Measurements from ENCODE around the gene CLIP3.
A peak's percentile ranks its signal among the peaks of the same experiment; 100 is the strongest.

Gene CLIP3

DNA sequence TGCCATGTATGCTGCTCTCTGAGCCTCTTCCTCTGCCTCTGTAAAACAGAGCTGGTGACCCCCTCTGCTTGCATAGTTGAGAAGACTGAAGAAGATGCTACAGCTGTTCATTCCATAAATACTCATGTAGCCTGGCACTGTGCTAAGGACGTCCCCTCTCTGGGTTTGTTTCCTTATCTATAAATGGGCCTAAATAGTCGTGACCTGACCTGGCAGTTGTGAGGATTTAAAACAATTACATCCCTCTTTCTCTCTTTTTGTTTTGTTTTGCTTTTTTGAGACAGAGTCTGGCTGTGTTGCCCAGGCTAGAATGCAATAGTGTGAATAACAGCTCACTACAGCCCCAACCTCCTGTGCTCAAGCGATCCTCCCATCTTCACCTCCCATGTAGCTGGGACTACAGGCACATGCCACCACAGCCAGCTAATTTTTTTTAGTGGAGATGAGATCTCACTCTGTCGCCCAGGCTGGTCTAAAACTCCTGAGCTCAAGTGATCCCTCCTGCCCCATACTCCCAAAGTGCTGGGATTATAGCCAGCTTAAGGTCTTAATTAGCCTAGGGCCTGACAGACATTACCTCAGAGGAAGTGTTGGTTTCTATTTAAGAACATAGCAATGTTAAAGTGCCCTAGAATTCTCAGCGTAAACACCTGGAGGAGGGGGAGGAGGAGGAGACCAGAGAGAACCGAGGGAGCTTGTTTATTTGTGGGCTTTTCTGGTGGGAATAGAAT is 26.7 kb upstream of the CLIP3 start:
- Histone ChIP-seq H3K4me2 (ENCODE audit: low read length) (no peak overlapping the region), H3K27me3 (ENCODE audit: low read depth, low read length) (no peaks in the 10 kb centered on the region), H3K79me2 (ENCODE audit: low read length) (peaks cover 30% of the 10 kb centered on the region), H3K4me3 (ENCODE audit: low read length) (no peak overlapping the region), H3K9me3 (ENCODE audit: insufficient read depth, low read length) (no peaks in the 10 kb centered on the region), H3K4me1 (ENCODE audit: low read length) (peaks cover 5% of the 10 kb centered on the region), H3K36me3 (replicated peaks; ENCODE audit: low read depth, low read length) (peaks cover 17% of the 10 kb centered on the region), H4K20me1 (ENCODE audit: insufficient read depth, low read length) (no peaks in the 10 kb centered on the region), H3K9ac (ENCODE audit: low read length) (no peak overlapping the region), H3K27ac (ENCODE audit: low read length) (no peak overlapping the region), H2AFZ (ENCODE audit: low read depth, low read length) (no peak overlapping the region)
- TF ChIP-seq CTCF (IDR thresholded peaks at IDR 0.05; ENCODE audit: low read depth, low read length) (no peak), EZH2phosphoT487 (IDR thresholded peaks at IDR 0.05; ENCODE audit: low read depth) (no peak)

DNA sequence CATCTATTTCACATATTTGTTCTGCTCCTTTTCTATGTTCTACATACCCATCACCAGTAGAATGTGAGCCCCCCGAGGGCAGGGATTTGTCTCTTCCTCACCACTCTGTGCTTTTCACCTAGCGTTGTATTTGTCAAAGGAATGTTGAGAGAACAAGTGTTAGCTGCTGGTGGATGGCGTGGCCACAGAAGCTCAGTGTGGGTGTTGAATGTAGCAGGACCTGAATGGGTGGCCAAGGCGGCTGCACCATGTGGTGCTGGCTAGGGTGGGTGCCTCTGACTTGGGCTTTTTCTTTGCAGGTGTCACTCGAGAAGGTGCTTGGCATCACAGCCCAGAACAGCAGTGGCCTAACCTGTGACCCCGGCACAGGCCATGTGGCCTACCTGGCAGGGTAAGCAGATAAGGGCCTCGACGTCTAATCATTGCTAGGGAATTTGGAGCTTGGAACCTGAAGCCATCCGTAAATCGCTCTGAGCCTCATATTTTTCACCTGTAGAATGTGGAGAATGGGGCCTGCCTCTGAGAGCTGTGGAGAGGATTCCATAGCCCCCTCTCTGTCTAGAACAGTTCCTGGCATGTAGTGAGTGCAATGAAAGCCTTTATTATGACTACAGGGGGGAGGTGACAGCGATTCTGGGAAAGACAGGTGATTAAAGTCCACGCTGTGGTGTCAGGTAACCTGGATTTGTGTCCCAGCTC is 26.0 kb upstream of the CLIP3 start:
- Histone ChIP-seq H3K27me3 (ENCODE audit: low read depth, low read length) (no peaks in the 10 kb centered on the region), H3K4me2 (ENCODE audit: low read length) (no peak overlapping the region), H3K4me1 (ENCODE audit: low read length) (peaks cover 5% of the 10 kb centered on the region), H4K20me1 (ENCODE audit: insufficient read depth, low read length) (no peaks in the 10 kb centered on the region), H2AFZ (ENCODE audit: low read depth, low read length) (no peak overlapping the region), H3K27ac (ENCODE audit: low read length) (no peak overlapping the region), H3K9me3 (ENCODE audit: insufficient read depth, low read length) (no peaks in the 10 kb centered on the region), H3K4me3 (ENCODE audit: low read length) (no peak overlapping the region), H3K79me2 (ENCODE audit: low read length) (peaks cover 30% of the 10 kb centered on the region), H3K9ac (ENCODE audit: low read length) (no peak overlapping the region), H3K36me3 (replicated peaks; ENCODE audit: low read depth, low read length) (peaks cover 13% of the 10 kb centered on the region)
- TF ChIP-seq CTCF (IDR thresholded peaks at IDR 0.05; ENCODE audit: low read depth, low read length) (no peak), EZH2phosphoT487 (IDR thresholded peaks at IDR 0.05; ENCODE audit: low read depth) (no peak)

DNA sequence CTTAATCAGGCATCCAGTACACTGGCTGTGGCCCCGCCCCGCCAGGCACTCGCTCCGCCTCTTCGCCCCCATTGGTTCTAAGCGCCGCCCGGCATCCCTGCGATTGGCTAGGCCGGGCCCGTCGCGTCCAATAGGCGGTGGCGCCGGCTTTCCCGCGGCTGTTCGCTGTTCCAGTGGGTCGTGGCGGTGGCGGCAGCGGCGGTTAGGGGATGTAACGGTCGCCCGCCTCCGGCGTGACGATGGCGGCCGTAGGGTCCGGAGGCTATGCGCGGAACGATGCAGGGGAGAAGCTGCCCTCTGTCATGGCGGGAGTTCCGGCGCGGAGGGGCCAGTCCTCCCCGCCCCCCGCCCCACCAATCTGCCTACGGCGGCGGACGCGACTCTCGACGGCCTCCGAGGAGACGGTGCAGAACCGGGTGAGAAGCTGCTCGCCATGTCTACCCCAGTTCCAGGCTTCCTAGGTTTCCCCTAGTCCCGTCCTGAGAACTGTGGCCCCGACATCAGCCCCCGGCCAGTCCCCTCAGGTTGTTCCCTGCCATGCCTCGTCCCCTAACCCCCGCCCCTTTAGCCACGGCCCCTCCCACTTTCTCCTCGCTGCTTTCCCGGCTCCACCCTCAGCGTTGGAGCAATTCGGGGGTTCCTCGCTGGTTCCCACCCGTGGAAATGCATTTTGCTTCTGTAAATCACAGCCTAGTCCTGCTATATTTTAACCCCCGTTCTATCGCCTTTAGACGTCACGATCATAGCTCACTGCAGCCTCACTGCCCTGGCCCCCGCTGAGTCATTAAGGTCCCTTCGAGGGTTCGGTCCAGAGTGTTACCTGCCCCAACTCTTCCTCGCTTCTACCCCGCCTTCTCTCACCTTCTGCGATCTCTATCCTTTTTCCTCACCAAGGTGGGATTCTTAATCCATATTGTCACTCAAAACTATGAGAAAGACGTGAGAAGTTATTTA is 22.3 kb upstream of the CLIP3 start, which contains the start of gene WDR62:
WDR62 (plus strand) TSS at position 165 of the 954 bp plus-strand sequence; CDS start at position 240, 75 bp downstream.
- H2AFZ ChIP-seq (ENCODE audit: low read depth, low read length), result peak within 1 kb of the TSS; percentile 91

More for the DNA sequence above, 22.3 kb upstream of the CLIP3 start, which contains the start of gene WDR62:
- H3K4me3 ChIP-seq (ENCODE audit: low read length), result peak within 1 kb of the TSS; percentile 87
- peak within 1 kb of the TSS; percentile 99 for H3K4me2 ChIP-seq (ENCODE audit: low read length)
- H3K36me3 ChIP-seq (replicated peaks; ENCODE audit: low read depth, low read length), result peaks cover 4% of the 10 kb centered on the region
- no peaks in the 10 kb centered on the region for H4K20me1 ChIP-seq (ENCODE audit: insufficient read depth, low read length)
- H3K79me2 ChIP-seq (ENCODE audit: low read length), result peaks cover 30% of the 10 kb centered on the region
- H3K9ac ChIP-seq (ENCODE audit: low read length), result peak within 1 kb of the TSS; percentile 73
- H3K27me3 ChIP-seq (ENCODE audit: low read depth, low read length), result no peaks in the 10 kb centered on the region
- H3K27ac ChIP-seq (ENCODE audit: low read length), result peak within 1 kb of the TSS; percentile 84
- H3K4me1 ChIP-seq (ENCODE audit: low read length), result peaks cover 8% of the 10 kb centered on the region
- TF ChIP-seq CTCF (IDR thresholded peaks at IDR 0.05; ENCODE audit: low read depth, low read length), result no peak
- no peak for TF ChIP-seq EZH2phosphoT487 (IDR thresholded peaks at IDR 0.05; ENCODE audit: low read depth)
- no peaks in the 10 kb centered on the region for H3K9me3 ChIP-seq (ENCODE audit: insufficient read depth, low read length)

Data from OCI-LY3 (cell line).